Heart left ventricle (tissue), 16 donors: ENCODE results near the gene ELF4. TPM values are rescaled to one million over a fixed set of nuclear protein-coding genes. Genes with fewer than 3 reads are reported as not detected.

Experiments
- ATAC-seq, 4 donors: fragments of 200-7000 bp; cut with Tn5 transposase; one replicate each; pipeline ENCODE4 v1.9.1; 2020 to 2022; ENCODE audit warnings: moderate library complexity in 4 of 4, mild to moderate bottlenecking in 3 of 4, moderate number of reproducible peaks in 1 of 4
- DNase-seq, 5 donors: peaks; one replicate each; pipeline ENCODE4 v3.0.0-alpha.2; 2020
- H3K27ac ChIP-seq, 12 donors: fragments of 200-600 bp; sonication (generic) in 4 of 12; one replicate each; pipeline versions ENCODE4 v1.5.0 to v1.8.0; 2016 to 2022; ENCODE audit warnings: mild to moderate bottlenecking in 2 of 12
- H3K27me3 ChIP-seq, 9 donors: fragments of 200-600 bp; sonication (generic) in 2 of 9; one replicate each; pipeline versions ENCODE4 v1.5.1 to v1.8.0; 2016 to 2022; ENCODE audit warnings: mild to moderate bottlenecking in 3 of 9
- H3K36me3 ChIP-seq, 9 donors: fragments of 200-600 bp; sonication (generic) in 2 of 9; one replicate each; pipeline versions ENCODE4 v1.5.0 to v1.8.0; 2018 to 2022; ENCODE audit warnings: mild to moderate bottlenecking in 2 of 9
- H3K4me1 ChIP-seq, 12 donors: fragments of 200-600 bp; sonication (generic) in 4 of 12; one replicate each; pipeline versions ENCODE4 v1.5.0 to v1.8.0; 2016 to 2022; ENCODE audit warnings: mild to moderate bottlenecking in 3 of 12
- H3K4me3 ChIP-seq, 12 donors: fragments of 200-600 bp; sonication (generic) in 4 of 12; one replicate each; pipeline versions ENCODE4 v1.5.0 to v1.8.0; 2017 to 2022; ENCODE audit warnings: mild to moderate bottlenecking in 9 of 12, moderate library complexity in 4 of 12
- H3K9me3 ChIP-seq, 12 donors: fragments of 200-600 bp; sonication (generic) in 4 of 12; one replicate each; pipeline versions ENCODE4 v1.5.0 to v1.8.0; 2016 to 2022; ENCODE audit warnings: mild to moderate bottlenecking in 1 of 12
- POLR2A ChIP-seq, 2 donors: fragments of 450-650 bp; IDR thresholded peaks; one replicate each; pipeline ENCODE4 v1.6.1; 2017; ENCODE audit warnings: antibody characterized with exemption in 2 of 2, mild to moderate bottlenecking in 2 of 2, moderate library complexity in 2 of 2
- WGBS, 4 donors: extraction: QIAGEN DNeasy Blood & Tissue Kit in 2 of 4; methylation state at CpG; one replicate each; pipeline versions ENCODE4 v1.1.5 to v1.1.7; 2013 to 2018; 5-methylcytosine and 5-hydroxymethylcytosine counted together
- intact Hi-C, 10 donors: fragments of 100-400 bp; cut with DNase I; formaldehyde crosslinking; loops; one replicate each; pipeline versions ENCODE4 v1.11.1 to v1.14.2; 2022
- polyA plus RNA-seq, 2 donors: library from polyadenylated mRNA; stranded (reverse); fragments of 200-250 nt; gene quantifications; one replicate each; pipeline ENCODE4 v1.2.3, GENCODE V29; 2013
- total RNA-seq, 9 donors: library from RNA; depleted of rRNA in 2 of 9; stranded (reverse); fragments of >200 nt in 2 of 9; fragmentation: NEBNext Ultra II Directional in 3 of 9; extraction: Animal tissue kit (Norgen Biotek cat#: 25700) in 3 of 9; gene quantifications; one replicate each; pipeline versions ENCODE4 v1.1.0 to v1.2.4, GENCODE V29; 2016 to 2023
- TF ChIP-seq, protein P1 (sequence below), 12 donors: fragments of 200-600 bp; sonication (generic) in 4 of 12; IDR thresholded peaks; one replicate each; pipeline versions ENCODE4 v1.5.0 to v1.8.0; 2018 to 2022; ENCODE audit warnings: antibody characterized with exemption in 12 of 12, mild to moderate bottlenecking in 5 of 12
- donor health status: ischemic (EF 13 %, LVEDD 7.1; RV severe dilation, severe dysfunction).
- donor health status: healthy with polysubstance abuse.
- donor health status: DM: no; HTN: yes; CAD: no.
- donor health status: DM: no; HTN: no; CAD: no.
- donor health status: ischemic (EF 25% LVEDD 6.9; RV normal size, moderate dysfunction).
- donor health status: ischemic (EF 25% LVEDD 5.7; RV mildly dilated, moderate dysfunction).
- donor health status: healthy.
- donor health status: DM: yes; HTN: yes; CAD: no.
- donor health status: ischemic (EF 35%, LVEDD 5.7; RV mildly dilated, moderate dysfunction).
- donor health status: nonischemic (EF 11% LVEDD 7.7; RV severe dilation, severe dysfunction).
- donor health status: DM: yes; HTN: yes; CAD: no.
- donor health status: PGD.
- donor health status: ischemic (EF 29% LVEDD 5.4; RV normal size, mild dysfunction).
- donor health status: nonischemic (EF 23%, LVEDD 6.1; RV moderate dilation, normal function).

Gene ELF4
- total and polyA plus RNA-seq, 11 donors: 1.3 to 13.7 (median 3.2) TPM

DNA sequence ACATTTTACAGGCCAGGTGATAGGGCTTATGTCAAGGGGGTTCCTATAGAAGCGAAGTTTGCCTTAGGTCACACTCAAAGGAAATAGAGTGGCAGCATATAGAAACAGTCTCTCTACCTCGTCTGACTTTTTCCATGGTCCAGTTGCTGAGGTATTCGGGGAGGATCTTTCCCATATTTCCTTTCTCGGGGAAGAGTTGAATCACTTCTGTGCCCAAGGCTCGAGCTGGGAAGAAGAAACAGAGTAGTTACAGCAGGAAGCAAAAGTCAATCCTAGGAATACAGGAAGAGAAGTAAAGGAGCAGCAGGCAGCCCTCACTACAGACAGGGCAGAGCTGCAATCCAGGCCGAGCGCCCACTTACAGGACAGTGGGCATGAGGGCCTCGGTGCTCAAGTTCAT, 26.7 kb upstream of the ELF4 start:
- TF ChIP-seq, protein P1, sequence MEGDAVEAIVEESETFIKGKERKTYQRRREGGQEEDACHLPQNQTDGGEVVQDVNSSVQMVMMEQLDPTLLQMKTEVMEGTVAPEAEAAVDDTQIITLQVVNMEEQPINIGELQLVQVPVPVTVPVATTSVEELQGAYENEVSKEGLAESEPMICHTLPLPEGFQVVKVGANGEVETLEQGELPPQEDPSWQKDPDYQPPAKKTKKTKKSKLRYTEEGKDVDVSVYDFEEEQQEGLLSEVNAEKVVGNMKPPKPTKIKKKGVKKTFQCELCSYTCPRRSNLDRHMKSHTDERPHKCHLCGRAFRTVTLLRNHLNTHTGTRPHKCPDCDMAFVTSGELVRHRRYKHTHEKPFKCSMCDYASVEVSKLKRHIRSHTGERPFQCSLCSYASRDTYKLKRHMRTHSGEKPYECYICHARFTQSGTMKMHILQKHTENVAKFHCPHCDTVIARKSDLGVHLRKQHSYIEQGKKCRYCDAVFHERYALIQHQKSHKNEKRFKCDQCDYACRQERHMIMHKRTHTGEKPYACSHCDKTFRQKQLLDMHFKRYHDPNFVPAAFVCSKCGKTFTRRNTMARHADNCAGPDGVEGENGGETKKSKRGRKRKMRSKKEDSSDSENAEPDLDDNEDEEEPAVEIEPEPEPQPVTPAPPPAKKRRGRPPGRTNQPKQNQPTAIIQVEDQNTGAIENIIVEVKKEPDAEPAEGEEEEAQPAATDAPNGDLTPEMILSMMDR (IDR thresholded peaks at IDR 0.05): no peak
- no peak for TF ChIP-seq POLR2A (IDR thresholded peaks at IDR 0.05)
- intact Hi-C loops: no loop called here
- WGBS, 4 donors: 74 to 91% (median 88%) methylated on average over 8 of the region's 8 CpGs
- peaks cover 0 to 89% (median 47%) of the 10 kb centered on the region in 9 donors for H3K36me3 ChIP-seq
- ATAC-seq (no peak), DNase-seq (no peak)
- H3K27ac ChIP-seq: no peak overlapping the region
- no peaks in the 10 kb centered on the region for H3K9me3 ChIP-seq
- H3K4me1 ChIP-seq: peaks cover 0 to 3% (median 0%) of the 10 kb centered on the region in 12 donors
- H3K4me3 ChIP-seq: no peak overlapping the region
- no peaks in the 10 kb centered on the region for H3K27me3 ChIP-seq

DNA sequence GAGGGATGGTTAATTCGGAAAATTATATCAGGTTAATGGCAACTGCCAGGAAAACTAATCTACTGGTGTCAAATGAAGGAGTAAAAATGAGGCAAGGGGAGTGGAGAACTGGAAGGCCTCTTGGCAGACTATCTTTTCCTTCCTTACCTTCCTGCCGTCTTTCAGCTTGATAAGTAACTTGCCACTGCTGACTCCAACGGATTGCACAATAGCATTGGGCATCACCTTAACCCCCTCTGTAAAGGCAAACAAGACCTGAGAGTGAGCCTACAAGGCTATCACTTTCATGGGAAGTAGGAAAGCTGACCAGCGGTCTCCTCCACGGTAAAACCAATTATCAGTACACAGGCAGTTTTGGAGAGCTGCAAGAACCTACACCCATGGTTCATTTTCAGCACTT, 26.2 kb upstream of the ELF4 start:
- TF ChIP-seq, protein P1 (IDR thresholded peaks at IDR 0.05): no peak
- TF ChIP-seq POLR2A (IDR thresholded peaks at IDR 0.05): no peak
- ATAC-seq (no peak), DNase-seq (no peak)
- peaks cover 0 to 3% (median 0%) of the 10 kb centered on the region in 12 donors for H3K4me1 ChIP-seq
- H3K36me3 ChIP-seq: peaks cover 0 to 89% (median 49%) of the 10 kb centered on the region in 9 donors
- WGBS, 4 donors: 68 to 78% (median 73%) methylated on average over 5 of the region's 5 CpGs
- no peak overlapping the region for H3K4me3 ChIP-seq
- intact Hi-C loops: no loop called here
- no peaks in the 10 kb centered on the region for H3K9me3 ChIP-seq
- no peaks in the 10 kb centered on the region for H3K27me3 ChIP-seq
- H3K27ac ChIP-seq: no peak overlapping the region

DNA sequence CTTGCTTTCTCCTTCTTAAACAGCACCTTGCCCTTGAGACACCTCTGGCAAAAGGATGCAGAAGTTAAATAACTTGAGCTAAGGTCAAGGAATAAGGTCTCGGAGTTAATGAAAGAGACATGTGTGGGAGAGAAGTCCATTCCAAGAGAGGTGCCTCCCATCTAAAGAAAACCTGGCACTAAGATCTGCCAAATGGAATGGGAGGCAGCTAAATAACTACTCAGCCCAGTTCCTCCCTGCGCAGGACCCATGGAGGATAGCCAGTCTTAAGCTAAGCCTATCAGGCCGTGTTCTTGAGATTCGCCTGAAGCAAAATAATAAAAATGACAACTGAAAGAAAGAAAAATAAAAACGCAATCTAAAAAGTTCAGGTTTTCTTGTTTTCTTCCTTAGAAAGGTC, 20.7 kb upstream of the ELF4 start:
- intact Hi-C loops: no loop called here
- peaks cover 0 to 4% (median under 1%) of the 10 kb centered on the region in 12 donors for H3K4me1 ChIP-seq
- DNase-seq: no peak
- 80 to 90% (median 85%) methylated on average over 5 of the region's 5 CpGs for WGBS, 4 donors
- TF ChIP-seq, protein P1 (IDR thresholded peaks at IDR 0.05): no peak
- no peak for TF ChIP-seq POLR2A (IDR thresholded peaks at IDR 0.05)
- no peak for ATAC-seq
- H3K4me3 ChIP-seq: no peak overlapping the region
- H3K36me3 ChIP-seq: peaks cover 0 to 88% (median 59%) of the 10 kb centered on the region in 9 donors
- no peak overlapping the region for H3K27ac ChIP-seq
- H3K27me3 ChIP-seq: no peaks in the 10 kb centered on the region
- no peaks in the 10 kb centered on the region for H3K9me3 ChIP-seq

DNA sequence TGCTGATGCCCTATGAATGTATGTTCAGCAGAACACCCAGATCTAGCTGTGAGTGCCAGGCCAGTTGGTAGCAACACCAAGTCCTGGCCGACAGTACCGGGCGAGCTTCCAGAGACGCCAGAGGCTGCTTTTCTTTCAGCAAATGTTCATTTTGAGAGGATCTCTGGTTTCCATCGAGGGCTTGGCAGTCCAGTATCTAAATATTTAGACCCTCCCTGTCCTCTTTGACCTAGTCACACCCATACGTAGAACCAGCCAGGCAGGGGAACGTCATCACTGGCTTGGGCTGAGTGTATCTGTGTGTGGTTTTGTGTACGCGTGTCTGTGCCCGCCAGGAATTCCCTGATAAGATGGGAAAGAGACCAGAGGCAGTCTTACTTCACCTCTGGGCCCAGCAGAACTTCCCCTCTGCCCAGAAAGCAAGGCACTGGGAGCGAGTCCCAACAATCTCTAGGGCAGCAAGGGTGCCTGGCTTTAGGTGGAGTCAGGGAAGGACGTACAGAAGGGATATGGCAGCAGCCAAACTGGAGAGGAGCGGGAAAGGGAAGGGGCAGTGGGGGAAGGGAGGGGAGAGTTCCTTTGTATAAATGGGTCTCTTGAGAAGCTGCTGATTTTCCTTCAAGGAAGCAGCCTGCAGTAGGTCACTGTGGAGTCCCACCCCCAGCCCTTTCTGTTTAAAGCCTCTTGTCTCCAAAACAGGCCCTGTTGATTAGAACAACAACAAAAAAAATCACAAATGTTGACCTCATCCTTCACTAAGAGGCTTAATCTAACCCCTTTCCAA, 15.0 kb upstream of the ELF4 start:
- H3K9me3 ChIP-seq: no peaks in the 10 kb centered on the region
- 25 to 59% (median 42%) methylated on average over 9 to 13 of the region's 13 CpGs for WGBS, 4 donors
- TF ChIP-seq, protein P1 (IDR thresholded peaks at IDR 0.05): no peak
- TF ChIP-seq POLR2A (IDR thresholded peaks at IDR 0.05): no peak
- H3K27me3 ChIP-seq: peaks cover 0 to 7% (median 0%) of the 10 kb centered on the region in 9 donors
- DNase-seq (peak; percentile 59 to 80 (median 64)), ATAC-seq (peak; percentile 81 to 90 (median 87))
- peaks cover 0 to 32% (median 24%) of the 10 kb centered on the region in 9 donors for H3K36me3 ChIP-seq
- no peak overlapping the region for H3K4me3 ChIP-seq
- intact Hi-C loops: loop anchor here in 4 of 10 donors (5.0 to 10.0 kb wide), 4 partner anchors 42 to 70 kb away; partner anchors contain the start of genes RAB33A (in 2 of the 4) and AIFM1 (in 1 of the 4)
- peak overlapping the region; percentile 47 to 86 (median 73) for H3K27ac ChIP-seq
- peaks cover 0 to 30% (median 7%) of the 10 kb centered on the region in 12 donors for H3K4me1 ChIP-seq
